HepG2 (cell line): Measurements from ENCODE around the gene ZNF433. TPM values are rescaled to one million over a fixed set of nuclear protein-coding genes. Genes with fewer than 3 reads are reported as not detected.

Source experiments
- ASH2L ChIP-seq: fragments of 300-600, 200-600 bp; sonication (generic); IDR thresholded peaks from 2 replicates; pipeline ENCODE4 v1.7.0; 2017; ENCODE audit warnings: low read depth, mild to moderate bottlenecking, moderate library complexity, mixed read lengths, low read length; ENCODE audit not compliant: insufficient read length
- ATF7-NPFF ChIP-seq: sonication (generic); formaldehyde crosslinking; IDR thresholded peaks from 2 replicates; pipeline ENCODE4 v1.8.1; 2023; ENCODE audit warnings: mild to moderate bottlenecking, low read depth, missing genetic modification reagents, moderate library complexity
- CREM ChIP-seq, 2 experiments: sonication (generic) in 1 of 2; formaldehyde crosslinking in 1 of 2; IDR thresholded peaks; 2 replicates each; pipeline versions ENCODE4 v1.4.0 to v1.6.1; 2016 to 2020; ENCODE audit warnings: antibody characterized with exemption in 1 of 2, mild to moderate bottlenecking in 1 of 2, missing genetic modification reagents in 1 of 2
- DPF2 ChIP-seq: sonication (generic); formaldehyde crosslinking; IDR thresholded peaks from 2 replicates; pipeline ENCODE4 v1.4.0; 2020; ENCODE audit warnings: mild to moderate bottlenecking, low read depth, missing genetic modification reagents, borderline replicate concordance
- HDAC2 ChIP-seq: sonication (generic); formaldehyde crosslinking; IDR thresholded peaks from 2 replicates; pipeline ENCODE4 v1.4.0; 2020; ENCODE audit warnings: missing genetic modification reagents
- HNRNPH1 ChIP-seq: fragments of 200-400 bp; formaldehyde crosslinking; optimal IDR thresholded peaks from 2 replicates; pipeline ENCODE3; 2017; ENCODE audit warnings: mild to moderate bottlenecking, low read depth, low read length
- HNRNPLL ChIP-seq: fragments of 200-400 bp; formaldehyde crosslinking; IDR thresholded peaks from 2 replicates; pipeline ENCODE4 v1.6.1; 2017; ENCODE audit warnings: mild to moderate bottlenecking, low read depth, low read length; ENCODE audit not compliant: poor library complexity, severe bottlenecking
- HOXA3 ChIP-seq: sonication (generic); formaldehyde crosslinking; IDR thresholded peaks from 2 replicates; pipeline ENCODE4 v1.5.0; 2020; ENCODE audit warnings: missing genetic modification reagents
- IKZF5 ChIP-seq: IDR thresholded peaks from 2 replicates; pipeline ENCODE4 v1.6.1; 2018; ENCODE audit warnings: missing genetic modification reagents, mild to moderate bottlenecking, missing compliant biosample characterization
- IRF9 ChIP-seq: sonication (generic); formaldehyde crosslinking; IDR thresholded peaks from 2 replicates; pipeline ENCODE4 v1.8.0; 2022; ENCODE audit warnings: missing genetic modification reagents, mild to moderate bottlenecking, borderline replicate concordance
- KDM5A ChIP-seq: fragments of 200-600 bp; sonication (generic); IDR thresholded peaks from 2 replicates; pipeline ENCODE4 v1.7.0; 2018; ENCODE audit warnings: antibody characterized with exemption, mild to moderate bottlenecking, low read length, borderline replicate concordance
- MIER3 ChIP-seq: IDR thresholded peaks from 2 replicates; pipeline ENCODE4 v1.6.1; 2016; ENCODE audit warnings: missing compliant biosample characterization, borderline replicate concordance
- PITX1 ChIP-seq: sonication (generic); formaldehyde crosslinking; IDR thresholded peaks from 2 replicates; pipeline ENCODE4 v1.5.1; 2020; ENCODE audit warnings: mild to moderate bottlenecking, missing genetic modification reagents
- RBFOX2 ChIP-seq: fragments of 200-400 bp; formaldehyde crosslinking; IDR thresholded peaks from 2 replicates; pipeline ENCODE4 v1.6.1; 2017; ENCODE audit warnings: low read depth, mild to moderate bottlenecking, low read length
- TBX3 ChIP-seq: fragments of 450-650 bp; IDR thresholded peaks from 2 replicates; pipeline ENCODE4 v1.6.1; 2017; ENCODE audit warnings: antibody characterized with exemption, mild to moderate bottlenecking, inconsistent platforms, borderline replicate concordance
- TRAFD1 ChIP-seq: sonication (generic); formaldehyde crosslinking; IDR thresholded peaks from 2 replicates; pipeline ENCODE4 v1.5.1; 2020; ENCODE audit warnings: missing genetic modification reagents, mild to moderate bottlenecking, borderline replicate concordance
- YEATS2 ChIP-seq: sonication (generic); formaldehyde crosslinking; IDR thresholded peaks from 2 replicates; pipeline ENCODE4 v1.4.0; 2020; ENCODE audit warnings: missing genetic modification reagents, borderline replicate concordance
- ZFP82 ChIP-seq: sonication (generic); formaldehyde crosslinking; IDR thresholded peaks from 2 replicates; pipeline ENCODE4 v1.5.1; 2020; ENCODE audit warnings: mild to moderate bottlenecking, missing genetic modification reagents, borderline replicate concordance
- ZMYM4 ChIP-seq: sonication (generic); formaldehyde crosslinking; IDR thresholded peaks from 2 replicates; pipeline ENCODE4 v1.8.1; 2023; ENCODE audit warnings: mild to moderate bottlenecking, missing genetic modification reagents
- ZNF232 ChIP-seq: sonication (generic); formaldehyde crosslinking; IDR thresholded peaks from 2 replicates; pipeline ENCODE4 v1.4.0; 2020; ENCODE audit warnings: missing genetic modification reagents, borderline replicate concordance
- ZNF343 ChIP-seq: sonication (generic); formaldehyde crosslinking; IDR thresholded peaks from 2 replicates; pipeline ENCODE4 v1.4.0; 2020; ENCODE audit warnings: mild to moderate bottlenecking, missing genetic modification reagents
- ZNF431 ChIP-seq: sonication (generic); formaldehyde crosslinking; IDR thresholded peaks from 2 replicates; pipeline ENCODE4 v1.9.0; 2022; ENCODE audit warnings: missing genetic modification reagents, low read depth, mild to moderate bottlenecking, borderline replicate concordance
- ZNF546 ChIP-seq: sonication (generic); formaldehyde crosslinking; conservative IDR thresholded peaks from 2 replicates; pipeline ENCODE4 v1.8.1; 2023; ENCODE audit warnings: mild to moderate bottlenecking, missing genetic modification reagents
- ZNF580 ChIP-seq: IDR thresholded peaks from 2 replicates; pipeline ENCODE4 v1.6.1; 2016; ENCODE audit warnings: low read depth, borderline replicate concordance
- ZSCAN9 ChIP-seq: IDR thresholded peaks from 2 replicates; pipeline ENCODE4 v1.6.1; 2016; ENCODE audit warnings: borderline replicate concordance
- polyA plus RNA-seq, 8 experiments: library from polyadenylated mRNA; depleted of rRNA in 3 of 8; stranded (reverse) in 7 of 8; unstranded in 1 of 8; fragments of >200 nt; fragmentation: Illumina TruSeq in 4 of 8; extraction: Trizol in 4 of 8; gene quantifications; 2 replicates each; pipeline versions ENCODE4 v1.2.1 to v1.2.3, GENCODE V29; 2011 to 2016; ENCODE audit warnings: low read depth in 4 of 8, missing spikeins in 1 of 8, mixed read lengths in 1 of 8; ENCODE audit not compliant: insufficient read depth in 1 of 8
- total RNA-seq, 5 experiments: library from RNA; depleted of rRNA; stranded (reverse); fragments of >200 nt; fragmentation: Illumina TruSeq; extraction: Trizol; gene quantifications; 2 replicates each; pipeline ENCODE4 v1.2.3, GENCODE V29; 2016; ENCODE audit warnings: low read depth in 1 of 5

ZNF433 gene
- total and polyA plus RNA-seq, 2 of the 13 experiments (the other 11 are each of a cell fraction or from before 2014, with no cell fraction given) = 1.8 to 4.9 TPM

GRCh38 chr19:12052497-12053169 lies 17.2 kb upstream of the ZNF433 start, which contains the start of gene ZNF878 (continued):
- TF ChIP-seq IRF9 (CRISPR knock-in tag) (peak; percentile 94), ZNF343 (CRISPR knock-in tag) (0 out of 2 replicates have a peak, but pooled peaks have one; percentile 32), ZNF232 (CRISPR knock-in tag) (0 out of 2 replicates have a peak, but pooled peaks have one; percentile 62), ZNF546 (CRISPR knock-in tag) (peak; percentile 77; the same call in 1 of the 2 replicates), ZMYM4 (CRISPR knock-in tag) (peak; percentile 86), HNRNPH1 (no peak), ATF7-NPFF (CRISPR knock-in tag) (peak; percentile 69), HNRNPLL (peak; percentile 85), CREM (IDR thresholded peaks at IDR 0.05) (peak; percentile 36; the same call in 1 of the 2 replicates), CREM (CRISPR knock-in tag; IDR thresholded peaks at IDR 0.05) (no peak), RBFOX2 (peak; percentile 73), MIER3 (CRISPR knock-in tag) (0 out of 2 replicates have a peak, but pooled peaks have one; percentile 47), ZFP82 (CRISPR knock-in tag) (peak; percentile 84; the same call in 1 of the 2 replicates), HOXA3 (CRISPR knock-in tag) (peak; percentile 75), TRAFD1 (CRISPR knock-in tag) (0 out of 2 replicates have a peak, but pooled peaks have one; percentile 65), KDM5A (peak; percentile 69; the same call in 1 of the 2 replicates), DPF2 (CRISPR knock-in tag) (no peak), PITX1 (peak; percentile 58), YEATS2 (CRISPR knock-in tag) (peak; percentile 62; the same call in 1 of the 2 replicates), IKZF5 (CRISPR knock-in tag) (peak; percentile 93), ZSCAN9 (CRISPR knock-in tag) (peak; percentile 69; the same call in 1 of the 2 replicates), TBX3 (no peak), ASH2L (peak; percentile 86), ZNF431 (CRISPR knock-in tag) (peak; percentile 66; the same call in 1 of the 2 replicates), HDAC2 (CRISPR knock-in tag) (peak; percentile 39; the same call in 1 of the 2 replicates), ZNF580 (CRISPR knock-in tag) (peak; percentile 85; the same call in 1 of the 2 replicates)
